Transverse colon (tissue), 4 donors: Measurements from ENCODE around the gene GNPTAB. TPM values are rescaled to one million over a fixed set of nuclear protein-coding genes. Genes with fewer than 3 reads are reported as not detected.

Experiments
- DNase-seq: peaks from one replicate; pipeline ENCODE4 v3.0.0-alpha.2; 2019
- H3K27ac ChIP-seq, 4 donors: fragments of 200-600 bp; sonication (generic); 2 replicates each; pipeline ENCODE4 v1.5.1; 2016 to 2018; ENCODE audit warnings: inconsistent platforms in 4 of 4
- H3K27me3 ChIP-seq: fragments of 200-600 bp; sonication (generic); 2 replicates; pipeline ENCODE4 v1.5.1; 2017; ENCODE audit warnings: inconsistent platforms
- H3K36me3 ChIP-seq, 4 donors: fragments of 200-600 bp; sonication (generic); 2 replicates each; pipeline ENCODE4 v1.5.1; 2017 to 2019; ENCODE audit warnings: inconsistent platforms in 4 of 4
- H3K4me1 ChIP-seq, 4 donors: fragments of 200-600 bp; sonication (generic); 2 replicates each; pipeline ENCODE4 v1.5.1; 2017 to 2020; ENCODE audit warnings: inconsistent platforms in 4 of 4
- H3K4me3 ChIP-seq, 4 donors: fragments of 200-600 bp; sonication (generic); 1 replicate in 1 of 4; 2 replicates in 3 of 4; pipeline versions ENCODE4 v1.5.1 to v1.6.1; 2017 to 2019; ENCODE audit warnings: inconsistent platforms in 4 of 4
- H3K9me3 ChIP-seq, 2 donors: fragments of 200-600 bp; sonication (generic); 2 replicates each; pipeline ENCODE4 v1.5.1; 2017 to 2019; ENCODE audit warnings: inconsistent platforms in 2 of 2
- CTCF ChIP-seq, 5 experiments: fragments of 200-600 bp in 3 of 5; fragments of 450-650 bp in 2 of 5; sonication (generic) in 3 of 5; IDR thresholded peaks; 1 replicate in 2 of 5; 2 replicates in 3 of 5; pipeline ENCODE4 v1.5.1; 2016 to 2017; ENCODE audit warnings: antibody characterized with exemption in 5 of 5, inconsistent platforms in 3 of 5, mild to moderate bottlenecking in 2 of 5, moderate library complexity in 1 of 5
- EP300 ChIP-seq: sonication (generic); formaldehyde crosslinking; IDR thresholded peaks from one replicate; pipeline ENCODE4 v1.6.1; 2017; ENCODE audit warnings: antibody characterized with exemption, low read depth
- POLR2A ChIP-seq: fragments of 450-650 bp; IDR thresholded peaks from one replicate; pipeline ENCODE4 v1.6.1; 2016; ENCODE audit warnings: antibody characterized with exemption, mild to moderate bottlenecking, moderate library complexity
- POLR2AphosphoS5 ChIP-seq, 3 donors: sonication (generic); formaldehyde crosslinking; IDR thresholded peaks; one replicate each; pipeline ENCODE4 v1.6.1; 2016; ENCODE audit warnings: antibody characterized with exemption in 3 of 3
- WGBS, 2 donors: methylation state at CpG; one replicate each; pipeline ENCODE4 v1.1.5; 2018; ENCODE audit warnings: low coverage in 1 of 2; 5-methylcytosine and 5-hydroxymethylcytosine counted together
- in situ Hi-C, 4 donors: fragments of 200-750 bp; cut with MboI; loops; one replicate each; pipeline versions ENCODE4 v1.15.0 to v1.15.1; 2017; ENCODE audit warnings: low sequenced_read_pairs in 3 of 4, low pct_ligation_motif_present in 1 of 4, low pct_unique_long_range_greater_than_20kb in 1 of 4
- intact Hi-C: fragments of 100-400 bp; cut with DNase I; formaldehyde crosslinking; loops from one replicate; pipeline ENCODE4 v1.15.1; 2023; ENCODE audit warnings: low total_unique reads
- total RNA-seq, 4 donors: library from RNA; depleted of rRNA; stranded (reverse); fragments of >200 nt; gene quantifications; one replicate each; pipeline ENCODE4 v1.1.0, GENCODE V29; 2016

GNPTAB gene
- total RNA-seq, 4 donors from 2014 or later: 24.1 to 83.0 (median 64.5) TPM

GRCh38 chr12:101781834-101782233, 48.9 kb downstream of the GNPTAB start:
- Histone ChIP-seq H3K27me3 (no peaks in the 10 kb centered on the region), H3K9me3 (no peaks in the 10 kb centered on the region), H3K36me3 (no peaks in the 10 kb centered on the region), H3K27ac (no peak overlapping the region), H3K4me1 (peaks cover 4 to 63% (median 10%) of the 10 kb centered on the region in 4 donors), H3K4me3 (no peak overlapping the region)
- 74 to 90% methylated on average over 2 to 3 of the region's 3 CpGs for WGBS, 2 donors
- no peak for DNase-seq
- intact Hi-C loops (no loop called here), in situ Hi-C loops (no loop called here)
- TF ChIP-seq POLR2A: no peak
- no peak for TF ChIP-seq POLR2AphosphoS5 (IDR thresholded peaks at IDR 0.05)
- TF ChIP-seq CTCF (IDR thresholded peaks at IDR 0.05): no peak
- TF ChIP-seq EP300: no peak

GRCh38 chr12:101780599-101780998, 50.2 kb downstream of the GNPTAB start:
- DNase-seq: no peak
- no peaks in the 10 kb centered on the region for H3K9me3 ChIP-seq
- intact Hi-C loops: no loop called here
- H3K36me3 ChIP-seq: no peaks in the 10 kb centered on the region
- in situ Hi-C loops: no loop called here
- TF ChIP-seq POLR2A (no peak), POLR2AphosphoS5 (IDR thresholded peaks at IDR 0.05) (no peak), CTCF (IDR thresholded peaks at IDR 0.05) (no peak), EP300 (no peak)
- no peak overlapping the region for H3K4me3 ChIP-seq
- no peaks in the 10 kb centered on the region for H3K27me3 ChIP-seq
- H3K27ac ChIP-seq: no peak overlapping the region
- peaks cover 4 to 63% (median 10%) of the 10 kb centered on the region in 4 donors for H3K4me1 ChIP-seq
- 73 to 82% methylated on average over 2 of the region's 2 CpGs for WGBS, 2 donors

GRCh38 chr12:101779626-101780025, 51.1 kb downstream of the GNPTAB start:
- TF ChIP-seq EP300: no peak
- TF ChIP-seq CTCF (IDR thresholded peaks at IDR 0.05): no peak
- no peak for TF ChIP-seq POLR2A
- no peak for TF ChIP-seq POLR2AphosphoS5 (IDR thresholded peaks at IDR 0.05)
- in situ Hi-C loops: loop anchor here in 2 of 4 donors (10.0 kb wide), 2 partner anchors 55 to 65 kb away; partner anchors contain the start of gene GNPTAB (in 1 of the 2)
- DNase-seq: no peak
- Histone ChIP-seq H3K36me3 (no peaks in the 10 kb centered on the region), H3K27me3 (no peaks in the 10 kb centered on the region), H3K27ac (peak overlapping the region in 2 of 4 donors; percentile 11 to 39), H3K4me1 (peaks cover 4 to 55% (median 10%) of the 10 kb centered on the region in 4 donors), H3K9me3 (no peaks in the 10 kb centered on the region), H3K4me3 (no peak overlapping the region)
- 91 to 93% methylated on average over 6 of the region's 6 CpGs for WGBS, 2 donors
- intact Hi-C loops: no loop called here

GRCh38 chr12:101779200-101779599, 51.6 kb downstream of the GNPTAB start:
- Histone ChIP-seq H3K36me3 (no peaks in the 10 kb centered on the region), H3K9me3 (no peaks in the 10 kb centered on the region), H3K27ac (peak overlapping the region in 2 of 4 donors; percentile 11 to 39), H3K27me3 (no peaks in the 10 kb centered on the region), H3K4me3 (no peak overlapping the region), H3K4me1 (peaks cover 3 to 54% (median 9%) of the 10 kb centered on the region in 4 donors)
- 70% methylated on average over 3 of the region's 3 CpGs; no CpG with 5 or more reads in 1 of the 2 donors for WGBS, 2 donors
- DNase-seq: no peak
- in situ Hi-C loops (loop anchor here in 2 of 4 donors (10.0 kb wide), 2 partner anchors 56 to 66 kb away; partner anchors contain the start of gene GNPTAB (in 1 of the 2)), intact Hi-C loops (no loop called here)
- no peak for TF ChIP-seq POLR2AphosphoS5 (IDR thresholded peaks at IDR 0.05)
- no peak for TF ChIP-seq CTCF (IDR thresholded peaks at IDR 0.05)
- no peak for TF ChIP-seq POLR2A
- TF ChIP-seq EP300: no peak
